Peyer's patch (tissue), 4 donors: ENCODE results near the gene SHISA4. TPM values are rescaled to one million over a fixed set of nuclear protein-coding genes. Genes with fewer than 3 reads are reported as not detected.

Experiments used
- DNase-seq, 3 donors: peaks; one replicate each; pipeline ENCODE4 v3.0.0-alpha.2; 2017 to 2019
- H3K27ac ChIP-seq, 4 donors: fragments of 200-600 bp; sonication (generic); one replicate each; pipeline ENCODE4 v1.5.1; 2016 to 2019
- H3K27me3 ChIP-seq, 2 donors: fragments of 200-600 bp; sonication (generic); one replicate each; pipeline ENCODE4 v1.5.1; 2019
- H3K36me3 ChIP-seq, 3 donors: fragments of 200-600 bp; sonication (generic); one replicate each; pipeline ENCODE4 v1.5.1; 2016 to 2019
- H3K4me1 ChIP-seq, 4 donors: fragments of 200-600 bp; sonication (generic); one replicate each; pipeline ENCODE4 v1.5.1; 2016 to 2019
- H3K4me3 ChIP-seq, 4 donors: fragments of 200-600 bp; sonication (generic); 1 replicate in 3 of 4; 2 replicates in 1 of 4; pipeline ENCODE4 v1.5.1; 2016 to 2019; ENCODE audit warnings: mild to moderate bottlenecking in 1 of 4
- H3K9me3 ChIP-seq, 4 donors: fragments of 200-600 bp; sonication (generic); one replicate each; pipeline ENCODE4 v1.5.1; 2016 to 2019; ENCODE audit warnings: mild to moderate bottlenecking in 1 of 4
- CTCF ChIP-seq, 6 experiments: fragments of 450-650 bp in 4 of 6; fragments of 200-600 bp in 2 of 6; sonication (generic) in 1 of 6; IDR thresholded peaks; one replicate each; pipeline ENCODE4 v1.5.1; 2017 to 2019; ENCODE audit warnings: antibody characterized with exemption in 6 of 6, mild to moderate bottlenecking in 3 of 6, moderate library complexity in 1 of 6
- POLR2A ChIP-seq, 2 donors: fragments of 450-650 bp; IDR thresholded peaks; one replicate each; pipeline ENCODE4 v1.5.1; 2017; ENCODE audit warnings: antibody characterized with exemption in 2 of 2, mild to moderate bottlenecking in 2 of 2, moderate library complexity in 2 of 2
- total RNA-seq, 4 donors: library from RNA; depleted of rRNA; stranded (reverse); fragments of >200 nt; gene quantifications; one replicate each; pipeline ENCODE4 v1.1.0, GENCODE V29; 2016

The SHISA4 gene
- total RNA-seq, 4 donors from 2014 or later, result 2.9 to 10.7 (median 4.8) TPM

GRCh38 chr1:201876148-201876818, 12.4 kb upstream of the SHISA4 start:
- H3K4me3 ChIP-seq, result no peak overlapping the region

GRCh38 chr1:201877877-201878401, 10.8 kb upstream of the SHISA4 start:
- no peak overlapping the region for H3K27ac ChIP-seq

More at GRCh38 chr1:201876148-201876818, 12.4 kb upstream of the SHISA4 start:
- H3K9me3 ChIP-seq, result no peaks in the 10 kb centered on the region
- no peaks in the 10 kb centered on the region for H3K27me3 ChIP-seq
- H3K36me3 ChIP-seq, result peaks cover 0 to 35% (median 0%) of the 10 kb centered on the region in 3 donors
- H3K4me1 ChIP-seq, result no peaks in the 10 kb centered on the region
- no peak for DNase-seq
- no peak overlapping the region for H3K27ac ChIP-seq
- no peak for TF ChIP-seq POLR2A (IDR thresholded peaks at IDR 0.05)
- peak in 2 of 6 experiments; percentile 16 to 37 for TF ChIP-seq CTCF (IDR thresholded peaks at IDR 0.05)

GRCh38 chr1:201880928-201881571, 7.6 kb upstream of the SHISA4 start:
- Histone ChIP-seq H3K27ac (no peak overlapping the region), H3K27me3 (no peaks in the 10 kb centered on the region), H3K9me3 (no peaks in the 10 kb centered on the region), H3K4me1 (peaks cover 0 to 7% (median 0%) of the 10 kb centered on the region in 4 donors), H3K4me3 (no peak overlapping the region), H3K36me3 (no peaks in the 10 kb centered on the region)
- TF ChIP-seq POLR2A (IDR thresholded peaks at IDR 0.05) (no peak), CTCF (IDR thresholded peaks at IDR 0.05) (no peak)
- peak in 1 of 3 donors; percentile 1 for DNase-seq

More at GRCh38 chr1:201877877-201878401, 10.8 kb upstream of the SHISA4 start:
- H3K4me3 ChIP-seq, result no peak overlapping the region
- H3K9me3 ChIP-seq, result no peaks in the 10 kb centered on the region
- peaks cover 0 to 19% (median 0%) of the 10 kb centered on the region in 3 donors for H3K36me3 ChIP-seq
- H3K27me3 ChIP-seq, result no peaks in the 10 kb centered on the region
- no peaks in the 10 kb centered on the region for H3K4me1 ChIP-seq
- no peak for TF ChIP-seq POLR2A (IDR thresholded peaks at IDR 0.05)
- peak in 5 of 6 experiments; percentile 24 to 64 (median 59) for TF ChIP-seq CTCF (IDR thresholded peaks at IDR 0.05)
- DNase-seq, result no peak

- H3K9me3 ChIP-seq, result no peaks in the 10 kb centered on the region
- DNase-seq, result no peak
- no peaks in the 10 kb centered on the region for H3K27me3 ChIP-seq
- no peak overlapping the region for H3K4me3 ChIP-seq
- no peak overlapping the region for H3K27ac ChIP-seq
- H3K4me1 ChIP-seq, result peaks cover 0 to 7% (median 0%) of the 10 kb centered on the region in 4 donors
- TF ChIP-seq CTCF (IDR thresholded peaks at IDR 0.05), result no peak
- no peak for TF ChIP-seq POLR2A (IDR thresholded peaks at IDR 0.05)
- H3K36me3 ChIP-seq, result no peaks in the 10 kb centered on the region
Measured at GRCh38 chr1:201881617-201882016, 7.1 kb upstream of the SHISA4 start.

- DNase-seq, result peak in 1 of 3 donors; percentile 44
- Histone ChIP-seq H3K27ac (no peak overlapping the region), H3K4me1 (peaks cover 0 to 7% (median 0%) of the 10 kb centered on the region in 4 donors), H3K9me3 (no peaks in the 10 kb centered on the region), H3K27me3 (no peaks in the 10 kb centered on the region), H3K36me3 (no peaks in the 10 kb centered on the region), H3K4me3 (no peak overlapping the region)
- no peak for TF ChIP-seq CTCF (IDR thresholded peaks at IDR 0.05)
- TF ChIP-seq POLR2A (IDR thresholded peaks at IDR 0.05), result no peak
Measured at GRCh38 chr1:201882665-201883132, 6.0 kb upstream of the SHISA4 start.
